ENCODE results near the gene REPS1.
A peak's percentile ranks its signal among the peaks of the same experiment; 100 is the strongest.
"Not testable (repeated sequence)": the region's sequence is repeated elsewhere in the genome, so short reads cannot be mapped to it uniquely, and the experiment has no call there.

The REPS1 gene, protein sequence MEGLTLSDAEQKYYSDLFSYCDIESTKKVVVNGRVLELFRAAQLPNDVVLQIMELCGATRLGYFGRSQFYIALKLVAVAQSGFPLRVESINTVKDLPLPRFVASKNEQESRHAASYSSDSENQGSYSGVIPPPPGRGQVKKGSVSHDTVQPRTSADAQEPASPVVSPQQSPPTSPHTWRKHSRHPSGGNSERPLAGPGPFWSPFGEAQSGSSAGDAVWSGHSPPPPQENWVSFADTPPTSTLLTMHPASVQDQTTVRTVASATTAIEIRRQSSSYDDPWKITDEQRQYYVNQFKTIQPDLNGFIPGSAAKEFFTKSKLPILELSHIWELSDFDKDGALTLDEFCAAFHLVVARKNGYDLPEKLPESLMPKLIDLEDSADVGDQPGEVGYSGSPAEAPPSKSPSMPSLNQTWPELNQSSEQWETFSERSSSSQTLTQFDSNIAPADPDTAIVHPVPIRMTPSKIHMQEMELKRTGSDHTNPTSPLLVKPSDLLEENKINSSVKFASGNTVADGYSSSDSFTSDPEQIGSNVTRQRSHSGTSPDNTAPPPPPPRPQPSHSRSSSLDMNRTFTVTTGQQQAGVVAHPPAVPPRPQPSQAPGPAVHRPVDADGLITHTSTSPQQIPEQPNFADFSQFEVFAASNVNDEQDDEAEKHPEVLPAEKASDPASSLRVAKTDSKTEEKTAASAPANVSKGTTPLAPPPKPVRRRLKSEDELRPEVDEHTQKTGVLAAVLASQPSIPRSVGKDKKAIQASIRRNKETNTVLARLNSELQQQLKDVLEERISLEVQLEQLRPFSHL

DNA sequence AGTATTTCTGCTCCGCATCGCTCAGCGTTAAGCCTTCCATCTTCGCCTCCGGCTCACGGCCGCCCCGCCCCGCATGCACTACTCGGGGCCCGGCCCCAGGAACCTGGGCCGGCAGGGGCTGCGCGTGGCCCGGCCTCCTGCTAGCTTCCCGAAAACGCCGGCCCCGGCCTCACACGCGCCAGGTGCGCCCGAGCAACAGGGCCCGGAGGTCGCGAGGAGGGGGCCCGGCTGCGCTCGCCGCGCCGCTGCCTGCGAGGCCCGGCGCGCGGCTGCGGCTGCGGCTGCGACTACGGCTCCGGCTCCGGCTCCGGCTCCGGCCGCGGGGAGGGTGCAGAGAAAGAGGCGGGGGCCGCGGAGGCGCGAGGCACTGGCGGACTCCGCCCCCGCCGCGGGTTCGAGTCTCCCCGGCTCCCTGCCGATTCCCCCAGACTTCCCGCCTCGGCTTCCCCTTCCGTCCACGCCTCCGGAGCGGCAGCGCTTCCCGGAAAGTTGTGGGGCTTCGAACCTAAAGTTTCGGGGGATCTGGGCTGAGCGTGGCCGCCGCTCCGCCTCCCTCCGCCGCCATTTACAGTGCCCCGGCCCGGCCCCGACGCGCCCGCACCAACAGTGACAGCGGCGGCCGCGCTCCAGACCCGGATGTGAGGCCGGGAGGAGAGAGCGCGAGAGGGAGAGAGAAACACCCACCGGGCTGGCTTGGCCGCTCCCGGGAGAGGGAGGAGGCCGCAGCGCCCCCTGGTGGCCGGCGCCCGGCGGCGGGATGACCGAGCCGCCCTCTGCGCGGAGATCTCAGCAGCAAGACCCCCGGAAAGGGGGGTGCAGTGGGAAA, at the start of gene REPS1:
TSS of gene REPS1 (minus strand) at position 611 of the 826 bp plus-strand sequence. CDS start at position 40, 571 bp downstream.
- in situ Hi-C loops (cut with HindIII; ENCODE audit: low pct_ligation_motif_present, low pct_unique_long_range_greater_than_20kb, low sequenced_read_pairs): no loop called here
- DNase-seq: peak; percentile 88

DNA sequence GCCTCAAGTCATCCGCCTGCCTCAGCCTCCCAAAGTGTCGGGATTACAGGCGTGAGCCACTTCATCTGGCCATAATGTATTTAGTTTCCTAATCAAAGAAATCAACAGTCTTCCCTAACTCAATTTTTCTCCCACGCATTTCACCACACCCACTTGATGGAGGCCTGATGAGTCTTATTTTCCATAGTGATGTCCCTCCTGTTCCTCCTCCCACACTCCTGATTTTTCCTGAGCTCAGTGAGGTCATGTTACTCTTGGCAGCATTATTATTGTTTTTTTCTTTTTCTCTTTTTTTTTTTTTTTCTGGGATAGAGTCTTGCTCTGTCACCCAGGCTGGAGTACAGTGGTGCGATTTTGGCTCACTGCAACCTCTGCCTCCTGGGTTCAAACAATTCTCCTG, 49.4 kb upstream of the REPS1 start:
- no peak for DNase-seq
- in situ Hi-C loops (cut with HindIII; ENCODE audit: low pct_ligation_motif_present, low pct_unique_long_range_greater_than_20kb, low sequenced_read_pairs): no loop called here

DNA sequence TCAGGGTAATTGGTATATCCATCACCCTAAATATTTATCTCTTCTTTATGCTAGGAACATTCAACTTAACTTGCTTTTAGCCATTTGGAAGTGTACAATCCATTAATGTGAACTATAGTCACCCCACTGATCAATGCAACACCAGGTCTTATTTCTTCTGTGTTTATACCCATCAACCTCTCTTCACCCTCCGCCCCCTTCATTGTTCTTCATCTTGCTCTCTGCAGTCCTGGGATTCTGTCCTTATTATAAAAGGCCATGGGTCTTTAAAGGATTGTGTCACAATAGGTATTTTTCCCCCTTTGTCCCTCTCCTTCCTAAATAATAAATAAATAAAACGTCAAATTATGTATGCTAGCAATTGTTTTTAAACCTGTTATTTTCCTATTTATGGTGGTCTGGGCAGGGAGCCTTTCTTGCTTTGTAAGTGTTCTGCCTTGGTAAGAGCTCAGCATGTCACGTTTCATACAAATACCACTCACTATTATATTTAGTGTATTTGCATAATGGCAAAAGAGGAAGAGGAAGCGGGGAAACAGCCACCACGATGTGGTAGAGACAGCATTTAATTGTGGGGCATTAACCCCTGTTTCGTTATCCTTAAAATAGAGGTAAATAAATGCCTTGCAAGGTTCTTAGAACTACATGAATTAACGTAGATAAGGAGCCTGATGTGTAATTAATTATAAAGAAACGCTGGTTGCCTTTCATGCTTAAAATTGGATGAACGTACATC, 42.3 kb upstream of the REPS1 start:
- in situ Hi-C loops (cut with HindIII; ENCODE audit: low pct_ligation_motif_present, low pct_unique_long_range_greater_than_20kb, low sequenced_read_pairs): no loop called here

DNA sequence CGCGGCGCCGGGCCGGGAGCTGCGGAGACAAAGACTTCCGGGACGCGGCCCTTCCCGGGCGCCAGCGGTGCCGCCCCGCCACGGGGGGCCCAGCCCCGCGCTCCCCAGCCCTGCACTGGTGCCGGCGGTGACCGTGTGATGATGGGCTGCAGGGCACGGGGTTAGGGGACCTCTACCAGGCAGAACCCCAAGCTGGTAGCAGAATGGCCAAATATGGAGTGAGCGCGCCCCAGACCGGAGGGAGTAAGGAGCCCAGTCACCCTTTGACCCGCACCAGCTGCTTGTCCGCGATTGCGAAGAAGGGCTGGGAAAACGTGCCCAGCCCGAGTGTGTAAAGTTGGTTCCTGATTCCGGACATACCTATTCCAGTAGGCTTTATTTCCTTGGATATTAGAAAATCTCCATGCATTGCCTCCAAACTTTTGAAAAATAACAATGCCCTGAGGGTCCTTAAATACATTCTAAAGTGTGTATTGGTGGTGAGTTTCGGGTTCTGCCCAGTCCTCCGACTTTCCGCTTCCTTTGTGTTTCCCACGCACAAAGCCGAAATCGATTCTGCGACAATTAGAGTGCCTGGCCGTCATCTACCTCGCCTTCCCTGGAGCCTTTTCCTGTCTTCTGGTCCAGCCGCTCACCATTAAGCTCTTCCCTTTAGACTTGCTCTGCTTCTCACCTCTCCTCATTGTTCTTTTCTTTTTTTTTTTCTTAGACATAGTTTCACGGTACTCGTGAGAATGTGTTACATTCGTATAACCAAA, 41.6 kb upstream of the REPS1 start:
- in situ Hi-C loops (cut with HindIII; ENCODE audit: low pct_ligation_motif_present, low pct_unique_long_range_greater_than_20kb, low sequenced_read_pairs): no loop called here
- DNase-seq: peak; percentile 38

More for the DNA sequence above, 42.3 kb upstream of the REPS1 start:
- no peak for DNase-seq

DNA sequence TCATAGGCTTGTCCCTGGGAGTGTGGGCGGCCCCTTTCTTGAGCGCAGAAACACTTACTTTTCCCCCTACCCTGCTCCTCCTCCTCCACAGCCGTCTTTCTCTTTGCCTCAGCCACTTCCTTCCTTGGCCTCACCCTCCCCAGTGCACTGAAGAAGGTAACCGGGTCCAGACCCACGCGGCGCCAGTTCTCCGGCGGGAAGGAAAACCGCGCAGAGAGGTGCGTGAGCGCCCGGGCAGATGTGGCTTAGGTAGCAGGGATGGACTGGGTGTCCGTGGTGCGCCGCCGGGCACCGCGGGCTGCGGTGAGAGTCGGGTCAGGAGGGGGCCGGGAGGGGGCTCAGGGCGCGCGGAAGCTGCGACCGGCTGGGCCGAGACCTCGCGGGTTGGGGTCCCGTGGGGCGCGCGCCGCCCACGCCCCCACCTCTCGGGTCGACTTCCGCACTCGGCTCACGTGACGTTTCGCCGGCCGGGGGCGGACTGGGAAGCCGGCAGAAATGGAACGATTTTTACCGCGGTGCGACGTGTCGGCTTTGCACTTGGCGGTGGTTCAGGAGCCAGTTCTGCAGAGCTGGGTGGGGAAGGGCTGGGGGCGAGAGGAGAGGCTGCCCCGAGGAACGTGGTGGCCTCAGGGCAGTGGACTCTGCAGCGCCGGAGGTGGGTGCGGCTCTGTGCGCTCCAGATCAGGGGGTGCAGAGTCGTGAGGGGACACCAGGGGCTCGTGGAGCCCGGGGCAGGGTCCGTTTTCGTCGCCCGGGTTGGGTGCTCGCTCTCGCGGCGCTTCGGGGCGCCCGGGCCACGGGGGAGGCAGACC, 40.8 kb upstream of the REPS1 start, which contains the start of gene ABRACL:
TSS of gene ABRACL (plus strand) at position 88 of the 812 bp plus-strand sequence. CDS start 5,416 bp downstream, outside the sequence.
- peak; percentile 74 for DNase-seq

DNA sequence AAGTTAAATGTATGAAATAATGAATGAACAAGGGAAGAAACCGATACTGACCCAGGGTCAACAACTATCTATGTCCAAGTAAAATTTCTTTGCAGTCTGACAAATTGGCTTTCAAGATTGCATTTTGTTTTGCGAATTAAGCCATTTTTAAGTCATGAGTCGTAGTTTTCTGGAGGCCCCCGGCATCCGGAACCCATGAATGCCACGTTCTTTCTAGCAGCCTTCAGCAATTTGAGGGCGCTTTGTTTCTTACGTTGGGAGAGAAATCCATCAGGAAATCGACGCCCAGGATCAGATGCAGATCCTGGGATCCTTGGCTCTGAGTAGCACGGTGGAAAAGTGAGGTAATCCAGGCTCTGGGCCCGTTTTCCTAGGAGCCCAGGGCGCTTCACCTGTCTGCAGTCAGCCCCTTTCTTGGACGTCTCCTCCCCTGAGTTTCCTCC, 40.2 kb upstream of the REPS1 start:
- no peak for DNase-seq

More for the DNA sequence above, 40.8 kb upstream of the REPS1 start, which contains the start of gene ABRACL:
- in situ Hi-C loops (cut with HindIII; ENCODE audit: low pct_ligation_motif_present, low pct_unique_long_range_greater_than_20kb, low sequenced_read_pairs): no loop called here

DNA sequence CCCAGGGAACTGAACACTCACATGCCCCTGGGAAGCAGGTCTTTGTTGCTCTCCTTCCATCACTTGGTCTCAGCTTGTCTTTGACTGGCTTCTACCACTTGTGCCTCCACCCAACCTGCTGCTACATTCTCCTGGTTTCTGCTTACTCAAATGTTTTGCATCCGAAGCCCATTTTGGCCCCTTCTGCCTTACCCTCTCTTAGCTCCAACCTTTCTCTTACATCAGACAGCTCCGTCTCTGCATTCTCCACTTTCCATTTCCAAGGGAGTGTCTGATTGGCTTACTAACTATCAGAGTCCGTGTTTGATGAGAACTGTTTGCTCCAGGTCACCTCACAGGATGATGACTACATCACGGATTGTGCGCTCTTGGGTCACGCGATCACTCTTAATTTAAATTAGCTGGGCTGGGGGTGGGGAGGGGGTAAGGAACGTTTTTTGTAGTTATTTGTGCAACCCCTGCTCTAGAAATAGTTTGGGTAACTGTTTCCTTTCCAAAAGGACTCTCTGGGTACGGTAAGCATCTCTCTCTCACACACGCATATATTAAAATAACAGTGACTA, 39.6 kb upstream of the REPS1 start:
- DNase-seq: peak; percentile 68
- in situ Hi-C loops (cut with HindIII; ENCODE audit: low pct_ligation_motif_present, low pct_unique_long_range_greater_than_20kb, low sequenced_read_pairs): no loop called here

More for the DNA sequence above, 40.2 kb upstream of the REPS1 start:
- in situ Hi-C loops (cut with HindIII; ENCODE audit: low pct_ligation_motif_present, low pct_unique_long_range_greater_than_20kb, low sequenced_read_pairs): no loop called here

DNA sequence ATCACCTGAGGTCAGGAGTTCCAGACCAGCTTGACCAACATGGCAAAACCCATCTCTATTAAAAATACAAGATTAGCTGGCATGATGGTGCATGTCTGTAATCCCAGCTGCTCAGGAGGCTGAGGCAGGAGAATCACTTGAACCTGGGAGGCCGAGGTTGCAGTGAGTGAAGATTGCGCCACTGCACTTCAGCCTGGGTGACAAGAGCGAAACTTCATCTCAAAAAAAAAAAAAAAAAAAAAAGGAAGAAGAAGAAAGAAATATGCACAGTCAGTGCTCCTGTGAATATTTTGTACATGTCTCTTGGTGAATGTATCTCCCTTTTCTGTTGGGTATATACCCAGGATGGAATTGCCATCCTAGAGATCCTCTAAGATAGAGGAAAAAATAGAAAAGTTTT, 37.4 kb upstream of the REPS1 start:
- DNase-seq; in situ Hi-C loops (cut with HindIII; ENCODE audit: low pct_ligation_motif_present, low pct_unique_long_range_greater_than_20kb, low sequenced_read_pairs): not testable (repeated sequence)

DNA sequence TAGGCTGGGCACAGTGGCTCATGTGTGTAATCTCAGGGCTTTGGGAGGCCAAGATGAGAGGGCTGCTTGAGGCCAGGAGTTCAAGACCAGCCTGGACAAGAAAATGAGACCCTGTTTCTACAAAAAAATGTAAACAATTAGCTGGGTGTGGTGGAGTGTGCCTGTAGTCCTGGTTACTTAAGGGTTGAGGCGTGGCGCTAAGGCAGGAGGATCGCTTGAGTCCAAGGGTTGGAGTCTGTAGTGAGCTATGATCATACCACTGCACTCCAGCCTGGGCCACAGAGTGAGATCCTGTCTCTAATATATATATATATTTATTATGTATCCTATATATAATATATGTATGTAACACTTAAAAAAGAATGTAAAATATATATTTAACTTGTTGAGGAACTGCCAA, 32.6 kb upstream of the REPS1 start:
- DNase-seq: no peak
- in situ Hi-C loops (cut with HindIII; ENCODE audit: low pct_ligation_motif_present, low pct_unique_long_range_greater_than_20kb, low sequenced_read_pairs): no loop called here

DNA sequence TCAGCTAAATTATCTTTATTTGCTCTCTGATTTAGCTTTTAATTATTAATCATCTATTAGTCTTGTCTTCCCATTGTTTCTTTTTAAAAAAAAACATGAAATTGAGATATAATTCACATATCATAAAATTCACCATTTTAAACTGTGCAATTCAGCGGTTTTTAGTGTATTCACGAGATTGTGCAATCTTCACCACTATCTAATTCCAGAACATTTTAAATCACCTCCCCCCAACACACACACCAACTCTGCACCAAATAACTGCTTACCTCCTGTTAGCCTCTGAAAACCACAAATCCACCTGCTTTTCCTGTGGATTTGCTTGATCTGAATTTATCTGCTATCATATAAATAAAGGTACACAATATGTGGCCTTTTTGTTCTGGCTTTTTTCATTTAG, 31.7 kb upstream of the REPS1 start:
- in situ Hi-C loops (cut with HindIII; ENCODE audit: low pct_ligation_motif_present, low pct_unique_long_range_greater_than_20kb, low sequenced_read_pairs): no loop called here
- DNase-seq: no peak

DNA sequence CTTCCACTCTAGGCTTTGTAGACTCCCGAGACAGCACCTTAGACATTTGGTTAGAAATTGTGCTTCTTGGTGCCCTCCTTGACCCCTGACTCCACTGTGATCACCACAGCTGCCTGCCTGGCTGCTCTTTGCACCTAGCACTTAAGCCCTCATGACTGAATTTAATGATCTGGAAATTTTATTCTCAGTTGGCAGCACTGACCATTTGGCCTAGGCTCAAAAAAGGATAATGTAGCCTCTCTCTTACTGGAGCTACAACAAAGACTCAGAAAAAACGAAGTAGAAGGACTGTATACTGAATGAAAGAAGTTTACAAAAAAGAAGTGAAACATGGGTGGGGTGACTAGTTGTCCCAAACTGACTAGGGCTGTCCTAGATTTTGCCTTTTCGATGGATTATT, 29.2 kb upstream of the REPS1 start:
- DNase-seq: peak; percentile 65
- in situ Hi-C loops (cut with HindIII; ENCODE audit: low pct_ligation_motif_present, low pct_unique_long_range_greater_than_20kb, low sequenced_read_pairs): no loop called here

DNA sequence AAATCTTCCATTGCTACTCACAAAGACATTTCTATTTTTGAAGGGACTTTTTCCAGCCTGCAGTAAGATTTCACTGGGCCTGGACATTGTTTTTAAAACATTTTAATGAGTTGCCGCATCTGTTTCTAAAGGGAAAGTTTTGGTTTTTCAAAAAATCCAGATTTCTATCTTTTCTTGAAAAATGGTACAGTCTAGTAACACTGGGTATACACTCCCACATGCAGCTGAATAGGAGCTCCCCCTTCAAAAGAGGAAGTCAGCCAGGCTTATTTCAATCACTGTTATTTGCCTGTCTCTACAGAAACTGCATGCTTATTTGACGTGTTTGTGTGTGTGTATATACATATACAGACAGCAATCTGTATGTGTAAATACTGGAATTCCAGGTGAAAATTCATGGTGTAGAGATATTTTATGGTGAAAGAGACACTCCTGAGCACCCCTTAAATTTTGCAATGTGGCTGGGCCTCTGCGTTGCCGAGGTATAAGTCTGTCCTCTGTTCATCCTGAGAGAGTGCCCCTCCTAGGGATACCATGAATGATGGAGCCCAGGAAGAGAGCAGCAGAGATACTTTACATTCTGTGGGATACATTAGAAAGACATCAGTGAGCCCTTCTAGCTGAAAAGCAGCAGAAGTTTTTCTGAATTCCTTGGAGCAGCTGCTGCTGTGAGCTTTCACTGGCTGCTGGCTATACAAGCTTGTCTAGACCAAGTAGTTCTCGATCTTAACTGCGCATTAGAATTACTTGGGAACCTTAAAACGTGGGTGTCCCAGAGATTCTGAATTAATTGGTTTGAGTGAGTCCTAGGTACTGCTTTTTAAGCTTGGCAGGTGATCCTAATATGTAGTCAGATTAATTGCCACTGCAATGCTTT, 28.5 kb upstream of the REPS1 start:
- in situ Hi-C loops (cut with HindIII; ENCODE audit: low pct_ligation_motif_present, low pct_unique_long_range_greater_than_20kb, low sequenced_read_pairs): no loop called here
- no peak for DNase-seq

DNA sequence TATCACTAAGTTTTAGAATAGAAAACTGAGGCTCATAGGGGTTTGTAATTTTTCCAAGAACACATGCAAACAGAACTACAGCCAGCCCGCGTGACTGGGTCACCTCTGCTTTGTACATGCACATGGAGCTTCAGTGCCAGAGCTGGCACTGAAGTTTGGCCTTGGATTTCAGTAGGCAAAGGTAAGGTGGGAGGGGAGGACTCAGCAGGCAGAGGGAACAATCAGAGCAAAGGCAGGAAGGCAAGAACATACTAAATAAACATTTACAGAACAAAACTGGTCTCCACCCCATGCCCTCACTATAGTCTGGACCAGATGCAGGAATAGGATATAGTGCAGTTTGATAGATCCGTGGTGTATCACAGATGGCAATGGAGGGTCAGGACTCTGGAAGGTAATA, 26.9 kb upstream of the REPS1 start:
- in situ Hi-C loops (cut with HindIII; ENCODE audit: low pct_ligation_motif_present, low pct_unique_long_range_greater_than_20kb, low sequenced_read_pairs): no loop called here
- DNase-seq: no peak

DNA sequence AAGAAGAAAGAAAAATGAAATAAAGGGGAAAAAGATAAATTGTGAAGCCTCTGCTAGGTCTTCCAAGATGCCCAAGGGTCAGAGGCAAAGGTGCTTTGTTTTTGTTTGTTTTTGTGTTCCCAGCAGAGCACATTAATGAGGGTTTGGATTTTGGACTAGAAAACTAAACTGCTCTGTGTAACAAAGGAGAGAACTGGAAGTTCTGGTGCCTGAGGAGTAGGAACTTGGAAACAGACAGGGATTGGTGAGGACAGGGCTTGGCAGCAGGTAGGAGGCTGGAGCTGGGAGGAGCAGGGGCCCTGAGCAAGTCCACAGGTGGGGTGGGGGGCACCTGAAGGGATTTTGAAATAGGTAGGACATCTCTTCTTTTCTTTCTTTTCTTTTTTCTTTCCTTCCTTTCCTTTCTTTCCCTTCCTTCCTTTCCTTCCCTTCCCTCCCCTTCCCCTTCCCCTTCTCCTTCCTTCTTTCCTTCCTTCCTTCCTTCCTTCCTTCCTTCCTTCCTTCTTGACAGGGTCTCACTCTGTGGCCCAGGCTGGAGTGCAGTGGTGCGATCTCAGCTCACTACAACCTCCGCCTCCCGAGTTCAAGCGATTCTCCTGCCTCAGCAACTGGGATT, 25.2 kb upstream of the REPS1 start:
- in situ Hi-C loops (cut with HindIII; ENCODE audit: low pct_ligation_motif_present, low pct_unique_long_range_greater_than_20kb, low sequenced_read_pairs): no loop called here
- DNase-seq: no peak

DNA sequence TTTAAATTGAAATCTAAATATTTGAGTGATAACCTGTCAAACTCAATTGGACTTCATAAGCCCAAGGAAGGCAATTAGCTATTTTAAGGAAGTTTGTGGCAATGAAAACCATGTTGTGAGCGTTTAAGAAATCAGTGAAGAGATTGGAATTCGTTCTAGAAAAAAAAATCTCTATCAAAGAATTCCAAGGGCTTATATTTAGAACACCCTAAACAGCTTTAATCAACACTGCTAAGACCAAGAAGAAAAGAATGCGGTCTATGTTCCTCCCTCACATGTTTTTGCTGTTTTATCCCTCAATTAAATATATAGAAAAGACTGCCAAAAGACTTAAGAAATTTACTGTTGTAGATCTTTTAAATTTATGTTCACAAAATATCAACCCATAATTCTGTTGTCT, 23.9 kb upstream of the REPS1 start:
- in situ Hi-C loops (cut with HindIII; ENCODE audit: low pct_ligation_motif_present, low pct_unique_long_range_greater_than_20kb, low sequenced_read_pairs): no loop called here
- DNase-seq: no peak

Data from ACHN (cell line).